Measurements from ENCODE around the gene TIMM44. TPM values are rescaled to one million over a fixed set of nuclear protein-coding genes. Genes with fewer than 3 reads are reported as not detected.

The TIMM44 gene
- total RNA-seq, 4 donors from 2014 or later = 53.9 to 168 (median 94.1) TPM

DNA sequence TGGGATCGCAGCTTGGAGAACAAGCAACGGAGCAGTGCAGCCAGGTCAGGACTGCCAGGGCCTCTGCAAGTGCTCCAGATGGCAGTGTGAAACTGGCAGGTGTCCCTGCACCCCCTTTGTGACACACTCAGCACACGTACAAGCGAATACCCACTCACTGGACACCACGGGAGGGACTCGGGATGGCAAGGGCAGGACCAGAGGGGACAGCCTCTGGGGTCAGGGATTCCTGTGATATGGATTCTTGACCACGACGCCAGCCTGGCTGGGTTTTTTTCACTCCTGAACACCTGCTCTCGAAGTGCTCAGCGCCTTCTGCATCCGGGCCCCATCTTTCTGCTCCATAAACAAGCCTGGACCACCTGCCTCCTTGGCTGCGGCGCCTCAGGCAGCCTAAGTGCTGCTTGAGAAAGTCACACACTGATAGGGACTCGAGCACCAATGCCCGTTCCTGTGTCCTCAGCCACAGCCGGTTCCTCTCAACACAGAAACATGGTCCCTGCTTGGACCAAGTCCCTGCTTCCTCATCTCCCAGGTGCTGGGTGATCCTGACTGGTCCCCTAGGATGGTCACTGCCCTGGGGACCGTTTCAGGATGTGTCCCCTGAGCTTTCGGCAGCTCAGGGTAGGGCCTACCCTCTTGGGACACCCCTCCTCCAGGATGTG is 40.0 kb upstream of the TIMM44 start:
- H3K27me3 ChIP-seq = no peaks in the 10 kb centered on the region
- DNase-seq = no peak
- peaks cover 41 to 43% of the 10 kb centered on the region in 2 donors for H3K4me1 ChIP-seq
- intact Hi-C loops (cut with DNase I; ENCODE audit: low total_unique reads) = no loop called here
- no peak for ATAC-seq
- no peak overlapping the region for H3K4me3 ChIP-seq
- no peak for TF ChIP-seq POLR2A (IDR thresholded peaks at IDR 0.05)
- TF ChIP-seq, protein P1, sequence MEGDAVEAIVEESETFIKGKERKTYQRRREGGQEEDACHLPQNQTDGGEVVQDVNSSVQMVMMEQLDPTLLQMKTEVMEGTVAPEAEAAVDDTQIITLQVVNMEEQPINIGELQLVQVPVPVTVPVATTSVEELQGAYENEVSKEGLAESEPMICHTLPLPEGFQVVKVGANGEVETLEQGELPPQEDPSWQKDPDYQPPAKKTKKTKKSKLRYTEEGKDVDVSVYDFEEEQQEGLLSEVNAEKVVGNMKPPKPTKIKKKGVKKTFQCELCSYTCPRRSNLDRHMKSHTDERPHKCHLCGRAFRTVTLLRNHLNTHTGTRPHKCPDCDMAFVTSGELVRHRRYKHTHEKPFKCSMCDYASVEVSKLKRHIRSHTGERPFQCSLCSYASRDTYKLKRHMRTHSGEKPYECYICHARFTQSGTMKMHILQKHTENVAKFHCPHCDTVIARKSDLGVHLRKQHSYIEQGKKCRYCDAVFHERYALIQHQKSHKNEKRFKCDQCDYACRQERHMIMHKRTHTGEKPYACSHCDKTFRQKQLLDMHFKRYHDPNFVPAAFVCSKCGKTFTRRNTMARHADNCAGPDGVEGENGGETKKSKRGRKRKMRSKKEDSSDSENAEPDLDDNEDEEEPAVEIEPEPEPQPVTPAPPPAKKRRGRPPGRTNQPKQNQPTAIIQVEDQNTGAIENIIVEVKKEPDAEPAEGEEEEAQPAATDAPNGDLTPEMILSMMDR (IDR thresholded peaks at IDR 0.05 in 4 of 5, conservative IDR thresholded peaks at IDR 0.05 in 1 of 5) = no peak
- H3K9me3 ChIP-seq = no peaks in the 10 kb centered on the region
- H3K36me3 ChIP-seq = peaks cover 0 to 21% of the 10 kb centered on the region in 2 donors
- H3K27ac ChIP-seq = peak overlapping the region; percentile 41 to 74 (median 64)
- in situ Hi-C loops (cut with MboI; ENCODE audit: low sequenced_read_pairs in 4 of 4) = no loop called here

DNA sequence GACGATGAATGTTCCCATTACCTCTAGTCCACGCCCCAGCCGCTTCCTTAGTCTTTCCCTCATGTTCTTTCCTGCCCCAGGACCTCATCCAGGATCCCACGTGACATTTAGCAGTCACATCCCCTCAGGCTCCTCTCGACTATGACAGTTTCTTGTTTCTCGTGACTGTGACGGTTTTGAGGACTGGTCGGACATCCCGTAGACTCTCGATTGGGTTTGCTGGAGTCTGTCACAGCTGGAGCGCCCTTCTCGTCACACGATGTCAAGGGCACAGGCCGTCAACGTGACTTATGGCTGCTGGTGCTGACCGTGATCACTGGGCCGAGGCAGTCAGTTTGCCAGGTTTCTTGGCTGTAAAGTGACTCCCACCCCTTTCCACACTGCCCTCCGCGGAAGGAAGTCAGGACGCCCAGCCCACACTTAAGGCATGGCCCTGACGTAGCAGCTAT is 39.2 kb upstream of the TIMM44 start:
- ATAC-seq (peak in 1 of 2 donors; percentile 8), DNase-seq (no peak)
- H3K4me3 ChIP-seq = no peak overlapping the region
- TF ChIP-seq POLR2A (IDR thresholded peaks at IDR 0.05) = no peak
- TF ChIP-seq, protein P1 (IDR thresholded peaks at IDR 0.05 in 4 of 5, conservative IDR thresholded peaks at IDR 0.05 in 1 of 5) = no peak
- H3K27me3 ChIP-seq = no peaks in the 10 kb centered on the region
- intact Hi-C loops (cut with DNase I; ENCODE audit: low total_unique reads) (no loop called here), in situ Hi-C loops (cut with MboI; ENCODE audit: low sequenced_read_pairs in 4 of 4) (no loop called here)
- H3K27ac ChIP-seq = peak overlapping the region; percentile 41 to 74 (median 64)
- peaks cover 0 to 21% of the 10 kb centered on the region in 2 donors for H3K36me3 ChIP-seq
- H3K9me3 ChIP-seq = no peaks in the 10 kb centered on the region
- H3K4me1 ChIP-seq = peaks cover 39 to 43% of the 10 kb centered on the region in 2 donors

DNA sequence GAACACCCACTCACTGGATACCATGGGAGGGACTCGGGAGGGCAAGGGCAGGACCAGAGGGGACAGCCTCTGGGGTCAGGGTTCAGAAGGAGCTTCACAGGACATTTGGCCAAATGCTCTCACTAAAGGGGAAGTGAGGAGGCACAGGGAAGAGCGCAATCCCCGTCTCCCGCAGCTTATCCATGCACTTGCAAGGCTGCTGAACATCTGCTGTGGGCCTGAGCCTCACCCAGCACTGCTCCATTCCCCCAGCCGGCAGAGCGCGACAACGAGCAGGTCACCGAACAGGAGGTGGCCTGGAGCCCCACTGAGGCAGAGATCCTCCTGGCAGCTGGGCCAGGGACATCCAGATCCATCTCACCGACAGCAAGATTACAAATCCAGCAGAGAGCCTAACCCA is 38.6 kb upstream of the TIMM44 start:
- no peak for ATAC-seq
- TF ChIP-seq POLR2A (IDR thresholded peaks at IDR 0.05) = no peak
- TF ChIP-seq, protein P1 (IDR thresholded peaks at IDR 0.05 in 4 of 5, conservative IDR thresholded peaks at IDR 0.05 in 1 of 5) = no peak
- Histone ChIP-seq H3K27ac (peak overlapping the region; percentile 41 to 74 (median 64)), H3K4me1 (peaks cover 33 to 37% of the 10 kb centered on the region in 2 donors), H3K4me3 (no peak overlapping the region), H3K9me3 (no peaks in the 10 kb centered on the region), H3K27me3 (no peaks in the 10 kb centered on the region), H3K36me3 (peaks cover 0 to 21% of the 10 kb centered on the region in 2 donors)
- intact Hi-C loops (cut with DNase I; ENCODE audit: low total_unique reads) = no loop called here
- in situ Hi-C loops (cut with MboI; ENCODE audit: low sequenced_read_pairs in 4 of 4) = no loop called here
- no peak for DNase-seq

DNA sequence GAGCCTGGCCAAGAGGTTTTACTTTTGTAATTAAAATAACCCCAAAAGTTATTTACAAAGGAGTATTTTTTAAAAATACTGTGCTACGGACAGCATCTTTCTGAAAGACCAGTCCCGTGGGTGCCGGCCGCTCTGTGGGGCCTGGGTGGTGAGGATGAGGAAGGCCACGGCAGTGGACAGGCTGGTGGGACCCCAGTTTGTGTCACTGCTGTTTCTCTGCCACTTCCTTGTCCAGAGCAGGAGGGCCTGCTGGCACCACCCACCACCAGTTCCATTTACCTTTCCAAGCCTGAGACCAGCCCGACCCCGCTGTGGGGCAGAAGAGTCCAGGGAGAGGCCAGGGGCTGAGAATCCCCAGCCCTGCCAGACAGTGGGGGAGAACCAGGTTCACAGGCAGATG is 38.2 kb upstream of the TIMM44 start:
- ATAC-seq (no peak), DNase-seq (no peak)
- Histone ChIP-seq H3K36me3 (peaks cover 0 to 24% of the 10 kb centered on the region in 2 donors), H3K27ac (peak overlapping the region; percentile 41 to 74 (median 64)), H3K27me3 (no peaks in the 10 kb centered on the region), H3K9me3 (no peaks in the 10 kb centered on the region), H3K4me3 (no peak overlapping the region), H3K4me1 (peaks cover 31 to 33% of the 10 kb centered on the region in 2 donors)
- intact Hi-C loops (cut with DNase I; ENCODE audit: low total_unique reads) (no loop called here), in situ Hi-C loops (cut with MboI; ENCODE audit: low sequenced_read_pairs in 4 of 4) (no loop called here)
- TF ChIP-seq, protein P1 (IDR thresholded peaks at IDR 0.05 in 4 of 5, conservative IDR thresholded peaks at IDR 0.05 in 1 of 5) = no peak
- TF ChIP-seq POLR2A (IDR thresholded peaks at IDR 0.05) = no peak

Data from gastrocnemius medialis (tissue), 4 donors.